GM19035 (cell line): ENCODE data around the gene GNAT2.
"Not testable (repeated sequence)": the region's sequence is repeated elsewhere in the genome, so short reads cannot be mapped to it uniquely, and the experiment has no call there.

ENCODE experiments used
- ATAC-seq: cut with Tn5 transposase; IDR thresholded peaks from one replicate; pipeline ENCODE4 v1.9.1; 2021; ENCODE audit not compliant: unreplicated experiment

The GNAT2 gene

DNA sequence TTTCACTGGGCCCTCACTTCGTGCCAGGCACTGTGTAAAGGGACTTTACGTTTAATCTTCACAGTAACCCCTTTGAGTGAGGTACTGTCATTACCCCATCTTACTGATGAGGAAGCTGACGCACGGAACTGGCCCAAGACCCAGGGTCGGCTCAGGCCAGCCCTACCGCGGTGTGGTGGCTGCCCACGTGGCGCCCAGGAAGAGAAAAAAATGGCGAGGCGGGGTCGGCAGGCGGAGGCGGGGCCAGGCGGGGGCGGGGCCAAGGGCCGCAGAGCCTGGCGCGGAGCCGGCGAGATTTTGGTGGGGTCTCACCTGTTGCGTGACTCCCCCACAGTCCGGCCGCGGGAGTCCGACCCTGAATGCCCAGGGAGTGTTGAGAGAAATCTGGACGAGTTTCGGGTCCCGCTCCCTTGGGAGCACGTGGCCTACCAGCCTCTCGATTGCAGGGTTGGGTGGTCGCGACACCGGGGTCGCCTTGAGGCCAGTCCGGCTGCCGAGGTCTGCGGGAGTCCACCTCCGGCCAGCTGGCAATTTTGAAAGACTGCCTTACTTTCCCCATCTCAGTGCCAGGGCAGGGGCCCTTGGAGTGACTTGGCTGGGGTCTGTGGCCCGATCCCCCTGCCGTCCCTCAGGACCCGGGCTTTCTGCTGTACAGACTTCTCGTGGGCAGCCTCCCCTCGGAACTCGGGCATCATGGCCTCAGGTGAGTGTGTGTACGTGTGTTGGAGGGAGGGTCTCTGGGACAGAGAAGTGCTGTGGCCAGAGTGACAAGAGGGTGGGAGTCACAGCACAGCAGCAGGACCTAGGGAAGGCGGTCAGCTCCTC is at the start of gene GNAT2, which contains the start of gene AMPD2:
TSS of gene GNAT2 (minus strand) at position 41 of the 825 bp plus-strand sequence. CDS start 6,746 bp downstream, outside the sequence.
TSS of gene AMPD2 (plus strand) at position 262 of the 825 bp plus-strand sequence. CDS start 1,339 bp downstream, outside the sequence.
- peak; percentile 57 for ATAC-seq

DNA sequence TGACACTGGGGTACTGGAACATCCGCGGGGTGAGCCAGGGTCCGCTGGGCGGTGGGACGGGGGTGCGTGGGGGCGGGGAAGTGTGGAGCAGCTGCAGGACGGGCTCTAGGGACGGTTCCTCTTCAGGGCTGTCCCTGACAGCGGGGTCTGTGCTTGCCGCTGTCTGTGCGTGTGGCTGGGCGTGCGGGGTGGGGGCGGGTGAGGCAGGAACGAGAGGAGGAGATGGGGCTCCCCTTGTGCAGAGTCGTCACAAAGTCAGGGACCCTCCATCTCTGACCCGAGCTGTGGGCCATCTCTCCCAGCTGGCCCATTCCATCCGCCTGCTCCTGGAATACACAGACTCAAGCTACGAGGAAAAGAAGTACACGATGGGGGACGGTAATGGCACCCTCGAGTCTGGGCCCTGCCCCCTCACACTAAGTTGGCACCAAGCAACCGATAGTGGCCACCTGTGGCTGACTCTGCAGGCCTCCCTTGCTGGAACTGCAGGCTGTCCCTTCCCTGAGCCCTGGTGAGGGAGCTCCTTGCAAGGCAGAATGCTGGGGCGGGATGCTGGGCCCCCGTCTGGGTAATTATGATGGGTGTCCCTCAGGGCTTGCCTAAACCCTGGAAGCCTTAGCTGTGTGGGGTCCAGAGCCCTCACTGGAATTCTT is 48.8 kb upstream of the GNAT2 start:
- ATAC-seq: no peak

DNA sequence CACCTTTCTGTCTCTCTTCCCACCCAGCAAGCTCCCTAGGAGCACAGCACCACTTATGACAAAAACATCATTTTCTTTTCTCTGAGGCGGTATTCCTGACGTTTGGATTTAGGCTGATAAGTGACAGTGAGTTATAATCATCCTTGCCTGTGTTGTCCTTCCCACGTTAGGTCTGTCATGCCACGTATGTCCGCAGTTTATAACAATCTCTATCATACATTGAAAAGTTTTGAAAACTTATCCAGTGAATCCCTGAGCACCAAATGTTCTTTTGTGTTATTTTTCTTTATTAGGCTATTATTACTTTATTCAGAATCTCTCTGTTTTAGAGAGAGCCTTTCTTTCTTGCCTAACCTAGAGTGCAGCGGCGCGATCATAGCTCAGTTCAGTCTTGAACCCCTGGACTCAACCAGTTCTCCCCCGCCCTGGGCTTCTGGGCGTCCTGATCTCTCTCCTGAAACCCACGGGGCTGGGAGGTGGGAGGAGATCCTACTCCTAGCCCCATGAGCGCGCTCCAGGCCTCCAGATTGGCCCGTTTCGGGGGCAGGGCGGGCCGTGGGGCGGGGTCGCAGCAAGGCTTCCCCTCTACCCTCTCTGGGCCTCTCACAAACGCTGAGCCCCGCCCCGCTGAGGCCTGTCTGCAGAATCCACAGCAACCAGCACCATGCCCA is 48.2 kb upstream of the GNAT2 start, which contains the start of gene GSTM2:
TSS of gene GSTM2 (plus strand) at position 606 of the 671 bp plus-strand sequence. CDS start at position 665, 59 bp downstream.
- ATAC-seq: peak; percentile 68

DNA sequence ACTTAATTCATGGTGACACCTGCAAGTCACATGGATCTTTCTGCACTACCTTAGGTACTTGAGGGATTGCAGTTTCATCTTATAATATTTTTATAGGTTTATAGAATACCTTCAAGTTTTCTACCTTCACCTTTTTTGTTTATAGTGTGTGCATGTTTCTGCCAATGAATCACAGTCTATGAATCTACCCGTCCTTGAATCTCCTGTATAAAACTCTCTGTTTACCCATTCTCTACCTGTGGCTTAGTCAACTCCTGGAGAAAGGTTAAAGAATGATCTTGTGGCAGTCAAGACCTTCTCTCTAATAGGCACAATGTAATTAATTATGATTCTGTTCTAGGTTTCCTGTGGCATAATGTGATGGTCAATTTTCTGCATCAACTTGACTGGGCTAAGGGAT is 45.3 kb upstream of the GNAT2 start:
- no peak for ATAC-seq

DNA sequence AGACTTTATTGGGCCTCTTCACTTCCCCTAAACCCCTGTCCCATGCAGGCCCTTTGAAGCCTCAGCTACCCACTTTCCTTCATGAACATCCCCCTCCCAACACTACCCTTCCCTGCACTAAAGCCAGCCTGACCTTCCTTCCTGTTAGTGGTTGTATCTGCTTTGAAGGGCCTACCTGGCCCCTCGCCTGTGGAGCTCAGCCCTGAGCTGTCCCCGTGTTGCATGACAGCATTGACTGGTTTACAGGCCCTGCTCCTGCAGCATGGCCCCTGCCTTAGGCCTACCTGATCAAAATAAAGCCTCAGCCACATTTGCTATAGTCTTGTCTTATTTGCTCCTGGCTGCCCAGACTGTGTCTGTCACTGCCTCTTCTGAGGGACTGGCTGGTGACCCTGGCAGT is 42.0 kb upstream of the GNAT2 start:
- ATAC-seq: no peak

DNA sequence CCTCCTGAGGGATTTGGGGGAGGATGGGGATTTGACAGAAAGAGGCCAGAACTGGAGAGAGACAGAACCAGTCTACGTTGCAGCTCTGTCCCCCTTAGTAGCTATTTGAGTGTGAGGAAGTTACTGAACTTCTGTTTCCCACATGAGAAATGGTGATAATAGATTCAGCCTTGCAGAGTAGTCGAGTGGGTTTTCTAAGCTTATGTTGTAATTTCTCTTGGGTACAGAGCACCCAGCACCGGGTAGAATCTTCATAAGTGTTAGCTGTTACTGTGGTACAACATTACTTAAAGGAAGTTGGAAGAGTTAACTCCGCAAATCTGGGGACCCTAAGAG is 41.2 kb upstream of the GNAT2 start:
- ATAC-seq: not testable (repeated sequence)

DNA sequence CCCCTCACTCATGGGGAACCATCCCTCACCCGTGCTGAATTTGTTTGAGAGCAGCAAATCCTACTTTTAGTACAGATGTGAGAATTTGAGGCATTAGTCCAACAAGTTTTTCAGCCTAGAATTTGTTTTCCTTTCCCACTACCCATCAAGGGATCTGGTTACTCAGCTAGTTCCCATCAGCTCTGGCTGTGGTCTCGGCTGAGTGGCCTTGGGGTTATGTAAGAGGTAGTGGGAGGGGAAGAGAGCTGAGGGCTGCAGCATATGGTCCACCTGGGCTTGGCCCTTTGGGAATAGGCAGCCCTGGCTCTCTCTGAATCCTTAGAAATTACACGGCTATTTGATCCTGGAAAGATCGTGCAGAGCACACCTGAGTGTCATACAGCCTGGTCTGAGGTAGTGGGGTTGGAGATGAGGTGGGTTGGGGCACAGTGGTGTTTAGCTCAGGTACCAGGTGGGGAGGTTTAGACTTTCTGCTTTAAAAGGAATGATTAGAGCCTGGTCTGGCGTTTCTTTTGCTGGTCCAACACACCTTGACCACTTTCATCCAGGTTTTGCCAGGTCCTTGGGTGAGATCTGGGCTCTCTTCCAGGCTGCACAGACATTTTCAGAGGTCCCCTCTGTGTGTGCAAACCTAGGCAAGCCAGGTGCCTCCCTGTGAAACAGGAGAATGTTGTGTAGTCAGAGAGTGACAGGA is 40.7 kb upstream of the GNAT2 start:
- ATAC-seq: no peak

DNA sequence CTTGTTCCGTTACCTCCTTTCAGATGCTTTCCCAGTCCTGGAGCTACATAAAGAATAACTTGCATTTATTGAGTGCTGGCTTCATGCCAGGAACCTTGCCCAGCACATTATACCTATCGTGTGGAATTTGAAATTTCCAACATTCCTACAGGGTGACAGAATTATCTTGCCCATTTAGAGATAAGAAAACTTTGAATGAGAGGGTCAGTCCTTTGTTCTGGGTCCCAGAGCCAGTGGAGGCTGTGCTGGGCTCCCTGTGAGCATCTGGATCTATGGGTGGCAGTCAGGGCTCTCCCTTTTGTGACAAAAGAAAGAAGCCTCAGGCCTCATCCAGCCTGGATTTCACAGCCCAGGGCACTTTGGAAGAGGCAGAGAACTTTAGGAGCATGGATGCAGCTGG is 39.7 kb upstream of the GNAT2 start:
- ATAC-seq: no peak

DNA sequence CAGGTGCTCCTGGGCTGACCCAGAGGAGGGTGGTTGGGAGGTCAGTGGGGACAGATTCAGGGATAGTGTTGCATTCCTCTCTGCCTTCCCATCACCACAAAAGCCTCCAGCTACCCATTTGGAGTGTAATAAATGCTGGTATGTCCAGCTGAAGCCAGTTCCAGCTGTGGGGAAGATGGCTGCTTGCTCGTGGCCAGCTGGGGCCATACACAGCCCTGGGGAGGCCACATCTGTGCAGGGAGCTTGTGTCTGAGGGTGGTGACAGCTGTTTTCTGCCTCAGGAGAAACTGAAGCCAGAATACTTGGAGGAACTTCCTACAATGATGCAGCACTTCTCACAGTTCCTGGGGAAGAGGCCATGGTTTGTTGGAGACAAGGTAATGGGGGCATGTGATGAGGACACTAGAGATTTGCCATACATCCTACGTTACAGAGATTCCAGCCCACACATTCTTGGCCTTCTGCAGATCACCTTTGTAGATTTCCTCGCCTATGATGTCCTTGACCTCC is 39.2 kb upstream of the GNAT2 start:
- no peak for ATAC-seq

DNA sequence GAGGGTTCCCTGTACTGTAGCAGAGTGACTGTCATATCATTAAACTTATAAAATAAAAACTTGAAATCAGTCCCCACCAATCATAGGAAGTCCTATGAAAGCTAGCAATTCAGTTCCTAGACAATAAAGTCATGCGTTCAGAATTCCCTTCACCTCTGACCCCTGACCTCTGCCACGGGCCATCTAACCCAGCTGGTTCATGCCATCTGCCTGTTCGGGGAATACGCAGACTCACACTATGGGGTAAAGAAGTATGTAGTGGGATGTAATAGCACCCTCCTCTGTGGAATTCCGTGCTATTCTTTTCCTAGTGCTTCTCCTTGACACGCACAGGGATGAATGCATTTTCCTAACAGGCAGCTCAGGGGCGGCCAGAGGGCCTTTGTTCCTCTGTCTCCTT is 38.6 kb upstream of the GNAT2 start:
- no peak for ATAC-seq

DNA sequence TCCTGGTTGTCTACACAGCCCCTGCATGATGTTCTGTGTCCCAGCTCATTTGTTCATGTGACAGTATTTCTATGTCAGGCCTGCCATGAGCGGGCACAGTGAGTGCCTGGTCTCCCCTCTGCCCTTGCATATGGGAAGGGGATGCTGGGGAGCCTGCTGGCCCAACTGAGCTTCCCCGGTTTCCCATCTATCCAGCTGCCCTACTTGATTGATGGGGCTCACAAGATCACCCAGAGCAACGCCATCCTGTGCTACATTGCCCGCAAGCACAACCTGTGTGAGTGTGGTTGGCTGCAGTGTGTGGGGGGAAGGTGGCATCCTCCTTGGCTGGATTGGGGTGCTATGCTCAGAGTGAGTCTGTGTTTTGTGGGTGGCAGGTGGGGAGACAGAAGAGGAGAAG is 38.0 kb upstream of the GNAT2 start:
- ATAC-seq: no peak

DNA sequence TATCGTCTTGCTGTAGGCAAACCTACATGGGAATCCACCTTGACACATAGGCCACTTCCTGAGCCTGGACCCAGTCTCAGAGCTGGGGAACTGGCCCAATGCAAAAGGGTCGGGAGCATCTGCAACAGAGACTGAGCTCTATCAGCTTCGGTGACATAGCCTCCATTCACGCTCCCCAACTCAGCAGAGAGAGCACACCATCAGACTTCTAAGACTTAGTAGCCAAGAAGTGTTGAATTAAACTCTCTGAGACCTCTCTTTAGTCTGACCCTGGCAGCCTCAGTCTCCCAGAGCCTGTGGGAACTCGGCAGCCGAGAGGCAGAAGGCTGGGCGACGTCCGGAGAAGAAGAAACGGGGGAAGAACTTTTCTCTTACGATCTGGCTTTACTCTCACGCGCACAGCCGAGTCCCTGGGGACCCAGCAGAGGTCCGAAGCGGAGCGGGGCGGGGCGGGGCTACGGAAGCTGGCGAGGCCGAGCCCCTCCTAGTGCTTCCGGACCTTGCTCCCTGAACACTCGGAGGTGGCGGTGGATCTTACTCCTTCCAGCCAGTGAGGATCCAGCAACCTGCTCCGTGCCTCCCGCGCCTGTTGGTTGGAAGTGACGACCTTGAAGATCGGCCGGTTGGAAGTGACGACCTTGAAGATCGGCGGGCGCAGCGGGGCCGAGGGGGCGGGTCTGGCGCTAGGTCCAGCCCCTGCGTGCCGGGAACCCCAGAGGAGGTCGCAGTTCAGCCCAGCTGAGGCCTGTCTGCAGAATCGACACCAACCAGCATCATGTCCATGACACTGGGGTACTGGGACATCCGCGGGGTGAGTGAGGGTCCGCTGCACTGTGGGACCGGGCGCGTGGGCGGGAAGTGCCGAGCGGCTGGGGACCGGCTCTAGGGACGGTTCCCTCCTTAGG is 36.5 kb upstream of the GNAT2 start, which contains the start of gene GSTM4:
TSS of gene GSTM4 (plus strand) at position 485 of the 905 bp plus-strand sequence. CDS start at position 776, 291 bp downstream.
- peak; percentile 93 for ATAC-seq

DNA sequence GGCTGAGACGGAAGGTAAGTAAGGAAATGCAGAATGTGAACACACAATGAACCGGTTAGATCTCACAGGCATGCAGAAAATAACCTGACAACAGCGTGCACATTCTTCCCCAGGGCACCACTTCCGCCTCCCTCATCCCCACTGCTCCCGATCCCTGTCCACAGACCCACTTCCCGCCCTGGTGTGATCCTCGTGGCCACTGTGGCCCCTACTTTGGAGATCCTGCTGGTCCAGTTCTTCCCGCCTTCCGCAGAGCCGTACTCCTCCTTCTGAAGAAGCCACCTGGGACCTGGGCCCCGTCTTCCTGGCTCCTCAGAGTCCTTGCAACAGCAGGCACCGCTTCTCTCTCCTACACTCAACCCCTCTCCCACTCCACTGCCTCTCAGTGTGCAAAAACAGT is 35.1 kb upstream of the GNAT2 start:
- no peak for ATAC-seq

DNA sequence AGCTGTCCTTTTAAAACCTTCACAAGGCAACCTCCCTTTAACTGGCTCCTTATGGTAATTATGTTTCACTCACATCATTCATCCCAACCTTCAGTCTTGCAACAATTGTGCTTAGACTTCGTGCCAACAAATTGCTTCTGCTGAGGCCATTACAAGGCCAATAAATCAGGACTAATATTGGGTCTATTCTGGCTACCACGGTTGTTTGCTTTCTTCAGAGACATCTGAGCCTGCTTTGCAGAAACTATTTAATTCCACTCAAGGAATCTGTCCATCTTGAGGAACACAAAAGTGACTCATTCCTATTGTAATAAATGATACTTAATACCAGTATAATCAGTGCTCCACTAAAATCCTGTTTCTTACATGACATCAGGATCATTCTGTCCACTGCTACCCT is 33.9 kb upstream of the GNAT2 start:
- no peak for ATAC-seq

DNA sequence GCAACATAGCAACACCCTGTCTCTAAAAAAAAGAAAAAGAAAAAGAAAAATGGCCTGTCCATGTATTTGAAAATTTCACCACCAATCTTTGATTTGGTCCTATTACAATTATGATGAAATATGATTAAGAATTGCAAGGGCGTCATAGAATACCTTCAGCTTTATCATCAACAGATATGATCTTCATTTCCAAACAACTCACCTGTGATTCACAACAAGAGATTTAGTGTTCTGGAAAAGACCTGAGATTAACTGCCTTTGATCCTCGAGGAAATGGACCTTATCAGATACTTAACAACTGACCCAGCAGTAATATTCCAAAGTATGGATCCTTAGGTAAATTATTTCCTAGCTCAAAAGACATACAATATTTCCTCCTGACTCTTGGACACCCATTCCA is 33.0 kb upstream of the GNAT2 start:
- no peak for ATAC-seq

DNA sequence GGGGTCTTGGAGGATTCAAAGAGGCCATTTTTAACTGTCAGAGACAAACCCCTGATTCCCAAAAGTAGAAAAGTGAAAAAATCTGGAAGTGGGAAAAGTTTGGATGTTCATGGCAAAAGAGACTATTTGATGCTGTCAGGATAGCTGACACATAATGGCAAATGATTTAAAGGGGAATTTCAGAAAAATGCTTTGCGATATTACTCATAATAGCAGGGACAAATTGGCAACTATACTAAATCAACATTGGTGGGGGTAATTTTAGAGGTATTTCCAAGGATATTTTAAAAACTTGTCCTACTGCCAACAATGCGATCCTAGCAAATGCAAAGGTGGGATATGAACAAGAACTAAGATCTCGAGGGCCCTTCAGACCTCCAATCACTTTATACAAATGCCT is 31.2 kb upstream of the GNAT2 start:
- ATAC-seq: no peak

DNA sequence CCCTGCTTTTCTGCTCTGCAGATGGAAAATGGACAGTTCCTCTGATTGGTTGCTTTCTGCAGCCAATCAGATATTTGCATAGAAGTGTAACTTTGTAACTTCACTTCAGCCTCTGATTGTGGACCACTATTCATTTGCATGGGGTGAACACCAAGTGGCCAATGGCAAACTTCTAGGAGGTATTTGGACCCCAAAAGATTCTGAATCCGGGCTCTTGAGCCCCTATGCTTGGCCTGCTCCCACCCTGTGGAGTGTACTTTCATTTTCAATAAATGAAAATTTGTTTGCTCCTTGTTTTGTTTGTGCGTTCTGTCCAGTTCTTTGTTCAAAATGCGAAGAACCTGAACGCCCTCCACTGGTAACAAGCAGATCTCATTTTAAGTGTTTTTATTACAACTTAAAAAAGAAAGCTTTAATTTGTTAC is 30.1 kb upstream of the GNAT2 start:
- no peak for ATAC-seq

DNA sequence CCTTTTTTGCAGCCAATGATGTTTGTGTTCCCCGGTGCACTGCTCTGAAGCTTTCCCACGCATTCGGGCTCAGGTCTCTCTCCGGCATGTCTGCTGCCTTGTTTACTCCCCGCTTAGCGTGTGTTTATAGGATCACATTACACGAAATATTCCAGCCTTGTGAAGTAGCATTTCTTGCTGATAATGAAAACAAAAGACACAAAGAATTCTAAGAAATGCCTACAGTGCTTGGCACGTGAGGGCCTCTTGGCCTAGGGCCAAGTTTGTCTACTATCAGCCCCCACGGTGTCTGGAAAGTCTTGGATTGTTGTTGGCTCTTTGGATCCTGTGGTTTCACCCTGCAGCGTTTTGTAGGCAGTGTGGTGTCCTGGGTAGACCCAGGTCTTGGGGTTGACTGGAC is 25.3 kb upstream of the GNAT2 start:
- no peak for ATAC-seq

DNA sequence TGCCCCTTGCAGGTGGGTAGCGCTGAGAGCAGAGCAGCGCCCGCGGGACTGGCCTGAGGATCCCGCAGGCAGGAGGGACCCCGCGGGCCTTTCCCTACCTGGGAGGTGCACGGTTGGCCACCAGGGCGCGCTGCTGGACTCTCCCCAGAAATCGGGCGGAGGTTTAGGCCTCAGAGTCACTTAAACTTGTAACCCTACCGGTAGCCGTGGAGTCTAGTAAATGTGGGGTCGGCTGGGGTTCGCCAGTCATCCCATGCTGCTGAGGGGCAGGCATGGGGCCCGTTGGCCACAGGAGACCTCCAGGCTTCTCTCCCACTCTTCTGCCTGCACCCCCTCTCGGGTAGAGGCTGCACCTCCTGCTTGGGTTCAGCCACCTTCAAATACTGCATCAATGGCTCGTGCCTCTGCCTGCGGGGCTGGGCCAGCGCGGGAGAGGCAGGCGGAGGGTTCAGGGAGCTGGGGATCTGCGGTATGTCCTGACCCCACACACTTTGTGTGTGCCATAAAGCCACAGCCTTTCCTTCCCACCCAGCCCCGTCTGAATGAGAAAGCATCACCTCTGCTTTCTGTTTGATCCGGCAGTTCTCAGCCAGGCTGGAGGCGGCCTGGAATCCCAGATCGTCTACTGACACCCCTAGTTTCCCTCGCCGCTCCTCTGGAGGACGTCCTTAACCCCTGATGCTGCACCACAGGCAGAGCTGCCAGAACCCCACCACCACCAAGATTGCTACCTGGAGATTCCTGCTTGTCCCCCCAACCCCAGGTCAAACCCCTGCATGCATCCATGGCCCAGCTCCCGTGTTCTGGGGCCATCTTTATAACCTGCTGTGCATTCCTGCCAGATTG is 24.2 kb upstream of the GNAT2 start:
- peak; percentile 83 for ATAC-seq
